GM19467 (cell line): Measurements from ENCODE around the gene NCF4.

Experiments used
- ATAC-seq: cut with Tn5 transposase; IDR thresholded peaks from one replicate; pipeline ENCODE4 v1.9.1; 2021; ENCODE audit warnings: mild to moderate bottlenecking, moderate library complexity; ENCODE audit not compliant: unreplicated experiment

Gene NCF4

GRCh38 chr22:36892292-36892691 lies 31.5 kb downstream of the NCF4 start:
- no peak for ATAC-seq

GRCh38 chr22:36893262-36893661 lies 32.5 kb downstream of the NCF4 start:
- ATAC-seq, result no peak

- no peak for ATAC-seq
These were observed 33.5 kb downstream of the NCF4 start for GRCh38 chr22:36894266-36894665.

GRCh38 chr22:36897611-36898010 lies 36.8 kb downstream of the NCF4 start:
- no peak for ATAC-seq

GRCh38 chr22:36898690-36899089 lies 37.9 kb downstream of the NCF4 start:
- ATAC-seq, result no peak

GRCh38 chr22:36899498-36899897 lies 38.7 kb downstream of the NCF4 start:
- ATAC-seq, result no peak

- ATAC-seq, result no peak
These were observed 39.4 kb downstream of the NCF4 start for GRCh38 chr22:36900225-36900624.

GRCh38 chr22:36900880-36901279 lies 40.1 kb downstream of the NCF4 start:
- no peak for ATAC-seq

- ATAC-seq, result peak; percentile 51
These were observed 40.8 kb downstream of the NCF4 start for GRCh38 chr22:36901411-36902142.

GRCh38 chr22:36902143-36902926 lies 41.5 kb downstream of the NCF4 start:
- ATAC-seq, result no peak

- ATAC-seq, result no peak
These were observed 43.6 kb downstream of the NCF4 start for GRCh38 chr22:36904260-36904880.

GRCh38 chr22:36907253-36908195 lies 46.7 kb downstream of the NCF4 start:
- no peak for ATAC-seq

- ATAC-seq, result no peak
These were observed 49.7 kb downstream of the NCF4 start for GRCh38 chr22:36910461-36910860.

- no peak for ATAC-seq
These were observed 51.3 kb downstream of the NCF4 start for GRCh38 chr22:36911887-36912661.

- ATAC-seq, result no peak
These were observed 52.1 kb downstream of the NCF4 start for GRCh38 chr22:36912694-36913426.

GRCh38 chr22:36913427-36914389 lies 52.9 kb downstream of the NCF4 start, which contains the start of gene CSF2RB:
Gene CSF2RB, plus strand, starts transcription at chr22:36913628. Its CDS starts 8,580 bp downstream, at chr22:36922208.
- ATAC-seq, result no peak

GRCh38 chr22:36914390-36914752 lies 53.6 kb downstream of the NCF4 start:
- no peak for ATAC-seq

- ATAC-seq, result no peak
These were observed 55.2 kb downstream of the NCF4 start for GRCh38 chr22:36916034-36916433.
